Suprapubic skin (tissue), 4 donors: ENCODE measurements around the gene PIK3R1. TPM values are rescaled to one million over a fixed set of nuclear protein-coding genes. Genes with fewer than 3 reads are reported as not detected.

Experiments used
- DNase-seq, 2 donors: peaks; one replicate each; pipeline ENCODE4 v3.0.0-alpha.2; 2019; ENCODE audit warnings: low spot score in 2 of 2
- H3K27ac ChIP-seq: fragments of 200-600 bp; sonication (generic); one replicate; pipeline ENCODE4 v1.5.1; 2019
- H3K27me3 ChIP-seq: fragments of 200-600 bp; sonication (generic); one replicate; pipeline ENCODE4 v1.5.1; 2019
- H3K36me3 ChIP-seq: fragments of 200-600 bp; sonication (generic); one replicate; pipeline ENCODE4 v1.5.1; 2019
- H3K4me1 ChIP-seq: fragments of 200-600 bp; sonication (generic); one replicate; pipeline ENCODE4 v1.5.1; 2019
- H3K4me3 ChIP-seq: fragments of 200-600 bp; sonication (generic); one replicate; pipeline ENCODE4 v1.5.1; 2019; ENCODE audit warnings: mild to moderate bottlenecking
- H3K9me3 ChIP-seq: fragments of 200-600 bp; sonication (generic); one replicate; pipeline ENCODE4 v1.5.1; 2019
- EP300 ChIP-seq: sonication (generic); formaldehyde crosslinking; IDR thresholded peaks from one replicate; pipeline ENCODE4 v1.6.1; 2017; ENCODE audit warnings: antibody characterized with exemption
- POLR2A ChIP-seq, 2 donors: fragments of 450-650 bp; IDR thresholded peaks; one replicate each; pipeline ENCODE4 v1.6.1; 2017; ENCODE audit warnings: antibody characterized with exemption in 2 of 2, mild to moderate bottlenecking in 2 of 2, moderate library complexity in 2 of 2
- POLR2AphosphoS5 ChIP-seq, 3 donors: sonication (generic); formaldehyde crosslinking; IDR thresholded peaks; one replicate each; pipeline ENCODE4 v1.6.1; 2017; ENCODE audit warnings: antibody characterized with exemption in 3 of 3
- WGBS: methylation state at CpG from one replicate; pipeline ENCODE4 v1.1.5; 2018; 5-methylcytosine and 5-hydroxymethylcytosine counted together
- total RNA-seq, 4 donors: library from RNA; depleted of rRNA; stranded (reverse); fragments of >200 nt; gene quantifications; one replicate each; pipeline ENCODE4 v1.1.0, GENCODE V29; 2016
- TF ChIP-seq, protein P1 (sequence below), 2 donors: fragments of 200-600 bp in 1 of 2; fragments of 450-650 bp in 1 of 2; sonication (generic) in 1 of 2; IDR thresholded peaks; one replicate each; pipeline ENCODE4 v1.5.1; 2016 to 2019; ENCODE audit warnings: antibody characterized with exemption in 2 of 2, mild to moderate bottlenecking in 1 of 2, moderate library complexity in 1 of 2

The PIK3R1 gene
- total RNA-seq, 4 donors from 2014 or later: 96.5 to 257 (median 181) TPM

DNA sequence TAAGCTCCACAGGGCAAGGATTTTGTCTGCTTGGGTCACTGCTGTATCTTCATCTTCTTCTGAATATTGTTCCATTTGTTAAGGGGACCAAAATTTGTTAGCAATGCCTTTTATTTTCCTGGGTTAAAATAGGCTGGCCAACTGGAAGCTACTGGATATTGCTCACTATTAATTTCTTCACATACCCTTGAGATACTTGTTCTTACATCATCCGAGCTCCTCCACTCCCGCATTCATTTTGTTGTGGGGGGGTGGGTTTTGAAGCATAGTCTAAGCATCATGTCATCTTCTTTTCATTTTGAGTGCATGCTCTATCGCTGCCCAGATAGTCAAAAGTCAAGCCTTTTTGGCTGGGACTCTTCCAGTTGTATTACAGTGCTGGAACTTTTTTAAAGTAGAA lies 42.5 kb upstream of the PIK3R1 start:
- TF ChIP-seq, protein P1, sequence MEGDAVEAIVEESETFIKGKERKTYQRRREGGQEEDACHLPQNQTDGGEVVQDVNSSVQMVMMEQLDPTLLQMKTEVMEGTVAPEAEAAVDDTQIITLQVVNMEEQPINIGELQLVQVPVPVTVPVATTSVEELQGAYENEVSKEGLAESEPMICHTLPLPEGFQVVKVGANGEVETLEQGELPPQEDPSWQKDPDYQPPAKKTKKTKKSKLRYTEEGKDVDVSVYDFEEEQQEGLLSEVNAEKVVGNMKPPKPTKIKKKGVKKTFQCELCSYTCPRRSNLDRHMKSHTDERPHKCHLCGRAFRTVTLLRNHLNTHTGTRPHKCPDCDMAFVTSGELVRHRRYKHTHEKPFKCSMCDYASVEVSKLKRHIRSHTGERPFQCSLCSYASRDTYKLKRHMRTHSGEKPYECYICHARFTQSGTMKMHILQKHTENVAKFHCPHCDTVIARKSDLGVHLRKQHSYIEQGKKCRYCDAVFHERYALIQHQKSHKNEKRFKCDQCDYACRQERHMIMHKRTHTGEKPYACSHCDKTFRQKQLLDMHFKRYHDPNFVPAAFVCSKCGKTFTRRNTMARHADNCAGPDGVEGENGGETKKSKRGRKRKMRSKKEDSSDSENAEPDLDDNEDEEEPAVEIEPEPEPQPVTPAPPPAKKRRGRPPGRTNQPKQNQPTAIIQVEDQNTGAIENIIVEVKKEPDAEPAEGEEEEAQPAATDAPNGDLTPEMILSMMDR (IDR thresholded peaks at IDR 0.05): no peak
- TF ChIP-seq POLR2AphosphoS5 (IDR thresholded peaks at IDR 0.05) (no peak), EP300 (no peak), POLR2A (IDR thresholded peaks at IDR 0.05) (no peak)
- no peaks in the 10 kb centered on the region for H3K27me3 ChIP-seq
- peak overlapping the region; percentile 55 for H3K27ac ChIP-seq
- peaks cover 5% of the 10 kb centered on the region for H3K4me1 ChIP-seq
- no peaks in the 10 kb centered on the region for H3K36me3 ChIP-seq
- DNase-seq: no peak
- no peaks in the 10 kb centered on the region for H3K9me3 ChIP-seq
- no peak overlapping the region for H3K4me3 ChIP-seq
- 84% methylated on average over 3 of the region's 3 CpGs for WGBS

- no peaks in the 10 kb centered on the region for H3K36me3 ChIP-seq
- no peak for TF ChIP-seq POLR2A (IDR thresholded peaks at IDR 0.05)
- TF ChIP-seq, protein P1 (IDR thresholded peaks at IDR 0.05): no peak
- no peak for TF ChIP-seq EP300
- no peak for TF ChIP-seq POLR2AphosphoS5 (IDR thresholded peaks at IDR 0.05)
- no peaks in the 10 kb centered on the region for H3K27me3 ChIP-seq
- WGBS: 98% methylated on average over 6 of the region's 6 CpGs
- no peak overlapping the region for H3K27ac ChIP-seq
- peaks cover 5% of the 10 kb centered on the region for H3K4me1 ChIP-seq
- H3K9me3 ChIP-seq: no peaks in the 10 kb centered on the region
- no peak overlapping the region for H3K4me3 ChIP-seq
- no peak for DNase-seq
These were observed 39.3 kb upstream of the PIK3R1 start for GRCh38 chr5:68176253-68176652.

DNA sequence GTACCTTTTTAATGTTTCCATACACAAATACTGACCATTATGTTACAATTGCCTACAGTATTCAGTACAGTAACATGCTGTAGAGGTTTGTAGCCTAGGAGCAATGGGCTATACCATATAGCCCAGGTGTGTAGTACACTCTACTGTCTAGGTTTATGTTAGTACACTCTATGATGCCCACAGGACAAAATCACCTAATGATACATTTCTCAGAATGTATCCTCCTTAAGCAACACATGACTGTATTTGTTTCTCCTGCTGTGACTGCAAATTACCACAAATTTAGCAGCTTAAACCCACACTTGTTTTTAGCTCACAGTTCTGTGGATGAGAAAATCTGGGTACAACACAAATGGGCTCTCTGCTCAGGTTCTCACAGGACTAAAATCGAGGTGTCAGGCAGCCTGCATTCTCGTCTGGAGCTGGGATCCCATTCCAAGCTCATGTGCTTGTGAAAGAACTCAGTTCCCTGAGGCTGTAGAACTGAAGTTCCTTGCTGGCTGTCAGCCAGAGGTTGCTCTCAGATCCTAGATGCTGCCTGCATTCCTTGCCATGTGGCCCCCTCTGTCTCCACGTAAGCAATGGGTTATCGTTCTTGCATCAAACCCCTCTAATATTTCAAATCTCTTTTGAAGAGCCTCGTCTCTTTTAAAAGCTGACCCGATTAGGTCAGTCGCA lies 38.6 kb upstream of the PIK3R1 start:
- Histone ChIP-seq H3K4me1 (peaks cover 5% of the 10 kb centered on the region), H3K27ac (no peak overlapping the region), H3K27me3 (no peaks in the 10 kb centered on the region), H3K9me3 (no peaks in the 10 kb centered on the region), H3K36me3 (no peaks in the 10 kb centered on the region), H3K4me3 (no peak overlapping the region)
- TF ChIP-seq POLR2AphosphoS5 (IDR thresholded peaks at IDR 0.05): no peak
- TF ChIP-seq POLR2A (IDR thresholded peaks at IDR 0.05): no peak
- TF ChIP-seq, protein P1 (IDR thresholded peaks at IDR 0.05): no peak
- TF ChIP-seq EP300: no peak
- no peak for DNase-seq
- 82% methylated on average over 7 of the region's 7 CpGs for WGBS

DNA sequence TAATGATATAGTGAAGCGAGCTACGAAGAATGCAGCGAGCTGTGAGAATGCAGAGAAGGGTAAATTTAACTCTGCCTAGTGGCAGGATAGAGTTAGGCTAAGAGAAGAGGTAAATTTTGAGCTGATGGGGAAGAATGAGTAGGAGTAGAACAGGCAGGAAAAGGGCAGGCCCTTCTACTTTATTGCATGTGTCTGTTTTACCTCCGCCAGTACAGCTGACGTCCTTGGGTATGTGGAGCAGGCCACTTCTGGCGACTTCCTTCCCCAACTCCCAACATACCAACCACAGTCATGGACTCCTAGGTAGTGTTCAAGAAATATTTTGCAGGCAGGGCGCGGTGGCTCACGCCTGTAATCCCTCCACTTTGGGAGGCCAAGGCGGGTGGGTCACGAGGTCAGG lies 37.9 kb upstream of the PIK3R1 start:
- Histone ChIP-seq H3K36me3 (no peaks in the 10 kb centered on the region), H3K27ac (no peak overlapping the region), H3K9me3 (no peaks in the 10 kb centered on the region), H3K4me1 (no peaks in the 10 kb centered on the region), H3K4me3 (no peak overlapping the region), H3K27me3 (no peaks in the 10 kb centered on the region)
- no peak for DNase-seq
- 98% methylated on average over 11 of the region's 11 CpGs for WGBS
- TF ChIP-seq EP300 (no peak), POLR2AphosphoS5 (IDR thresholded peaks at IDR 0.05) (no peak)

GRCh38 chr5:68178579-68178978 lies 37.0 kb upstream of the PIK3R1 start:
- Histone ChIP-seq H3K9me3 (no peaks in the 10 kb centered on the region), H3K27ac (no peak overlapping the region), H3K4me1 (no peaks in the 10 kb centered on the region), H3K4me3 (no peak overlapping the region), H3K36me3 (no peaks in the 10 kb centered on the region), H3K27me3 (no peaks in the 10 kb centered on the region)
- no peak for DNase-seq
- 46% methylated on average over 2 of the region's 2 CpGs for WGBS
- no peak for TF ChIP-seq POLR2AphosphoS5 (IDR thresholded peaks at IDR 0.05)
- no peak for TF ChIP-seq POLR2A (IDR thresholded peaks at IDR 0.05)
- TF ChIP-seq, protein P1 (IDR thresholded peaks at IDR 0.05): no peak
- TF ChIP-seq EP300: no peak
